Adrenal gland (tissue), 12 donors: Measurements from ENCODE around the gene DPM3. TPM values are rescaled to one million over a fixed set of nuclear protein-coding genes. Genes with fewer than 3 reads are reported as not detected.

ENCODE experiments used
- DNase-seq, 7 donors: peaks; one replicate each; pipeline ENCODE4 v3.0.0-alpha.2; 2019 to 2020
- H3K27ac ChIP-seq, 5 donors: fragments of 200-600 bp; sonication (generic) in 4 of 5; 1 replicate in 3 of 5; 2 replicates in 2 of 5; pipeline versions ENCODE4 v1.5.1 to v1.8.0; 2016 to 2020; ENCODE audit warnings: mild to moderate bottlenecking in 1 of 5
- H3K27me3 ChIP-seq: fragments of 200-600 bp; 2 replicates; pipeline ENCODE4 v1.8.0; 2021
- H3K36me3 ChIP-seq, 2 donors: fragments of 200-600 bp; replicated peaks in 1 of 2; 1 replicate in 1 of 2; 2 replicates in 1 of 2; pipeline versions ENCODE4 v1.5.1 to v1.8.0; 2018 to 2022
- H3K4me1 ChIP-seq, 2 donors: fragments of 200-600 bp; replicated peaks in 1 of 2; 1 replicate in 1 of 2; 2 replicates in 1 of 2; pipeline versions ENCODE4 v1.5.1 to v1.8.0; 2018 to 2021
- H3K4me3 ChIP-seq, 4 donors: fragments of 200-600 bp; sonication (generic) in 3 of 4; one replicate each; pipeline ENCODE4 v1.5.1; 2016 to 2018
- H3K9me3 ChIP-seq, 3 donors: fragments of 200-600 bp; sonication (generic) in 1 of 3; replicated peaks in 1 of 3; 1 replicate in 2 of 3; 2 replicates in 1 of 3; pipeline versions ENCODE4 v1.5.1 to v1.8.0; 2016 to 2021
- CTCF ChIP-seq, 6 experiments: fragments of 450-650 bp in 4 of 6; fragments of 200-600 bp in 2 of 6; sonication (generic) in 1 of 6; IDR thresholded peaks; 1 replicate in 5 of 6; 2 replicates in 1 of 6; pipeline versions ENCODE4 v1.5.1 to v1.8.0; 2016 to 2021; ENCODE audit warnings: antibody characterized with exemption in 6 of 6, mild to moderate bottlenecking in 2 of 6, moderate library complexity in 1 of 6
- POLR2A ChIP-seq, 2 donors: fragments of 450-650 bp; IDR thresholded peaks; one replicate each; pipeline ENCODE4 v1.6.1; 2017; ENCODE audit warnings: antibody characterized with exemption in 2 of 2, mild to moderate bottlenecking in 2 of 2, moderate library complexity in 1 of 2
- WGBS, 4 donors: extraction: QIAGEN DNeasy Blood & Tissue Kit in 2 of 4; methylation state at CpG; one replicate each; pipeline versions ENCODE4 v1.1.5 to v1.1.7; 2013 to 2017; 5-methylcytosine and 5-hydroxymethylcytosine counted together
- intact Hi-C, 2 donors: fragments of 100-400 bp; cut with DNase I; formaldehyde crosslinking; loops; one replicate each; pipeline versions ENCODE4 v1.14.1 to v1.15.0; 2022 to 2023
- polyA plus RNA-seq, 3 donors: library from polyadenylated mRNA; stranded (reverse); fragments of 200-250 nt in 2 of 3; fragments of 350-450 nt in 1 of 3; fragmentation: Illumina TruSeq in 1 of 3; extraction: RNeasy Lipid Tissue Mini Kit (QIAGEN cat#74804) in 1 of 3; gene quantifications; one replicate each; pipeline ENCODE4 v1.2.3, GENCODE V29; 2013 to 2014
- total RNA-seq, 9 donors: library from RNA; depleted of rRNA in 4 of 9; stranded (reverse); fragments of >200 nt in 4 of 9; fragments of 120-200 nt in 1 of 9; fragmentation: NEBNext Ultra II Directional in 1 of 9; extraction: Animal tissue kit (Norgen Biotek cat#: 25700) in 1 of 9; gene quantifications; one replicate each; pipeline versions ENCODE4 v1.1.0 to v1.2.4, GENCODE V29; 2013 to 2023
- donor health status: healthy with polysubstance abuse.
- donor health status: Bipolar disorder and iron deficiency.
- donor health status: DM: yes; HTN: yes; CAD: no.
- donor health status: DM: no; HTN: no; CAD: no.
- donor health status: DM: no; HTN: no; CAD: no.
- donor health status: DM: yes; HTN: yes; CAD: no.

Gene DPM3
- total and polyA plus RNA-seq, 12 donors: 6.8 to 1,427 (median 163) TPM

- Histone ChIP-seq H3K36me3 (no peaks in the 10 kb centered on the region), H3K4me3 (no peak overlapping the region), H3K27me3 (no peaks in the 10 kb centered on the region), H3K27ac (no peak overlapping the region), H3K4me1 (no peaks in the 10 kb centered on the region), H3K9me3 (no peaks in the 10 kb centered on the region)
- intact Hi-C loops: no loop called here
- WGBS, 4 donors: 65 to 85% (median 76%) methylated on average over 5 to 6 of the region's 6 CpGs
- no peak for DNase-seq
- TF ChIP-seq CTCF (IDR thresholded peaks at IDR 0.05) (no peak), POLR2A (IDR thresholded peaks at IDR 0.05) (no peak)
These were observed 33.5 kb downstream of the DPM3 start for GRCh38 chr1:155106862-155107261.

DNA sequence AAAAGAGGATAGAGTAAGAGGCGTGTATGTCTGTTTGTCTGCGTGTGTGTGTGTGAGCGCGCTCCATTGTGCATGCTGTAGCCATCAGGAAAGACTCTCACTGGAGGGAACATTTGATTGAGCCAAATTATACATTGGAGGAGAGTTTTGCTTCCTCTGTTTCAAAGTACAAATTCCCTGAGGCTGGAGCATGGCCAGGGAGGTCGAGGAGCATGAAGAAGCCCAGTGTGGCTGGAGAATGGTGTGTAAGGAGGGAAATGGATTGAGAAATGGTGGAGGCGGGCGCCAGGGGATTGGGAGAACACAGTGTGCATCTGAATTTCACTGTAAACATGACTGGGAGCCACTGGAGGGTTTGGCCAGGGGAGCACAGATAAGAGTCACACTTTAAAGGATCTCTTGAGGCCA, 34.7 kb downstream of the DPM3 start:
- intact Hi-C loops: no loop called here
- peak in 1 of 7 donors; percentile 40 for DNase-seq
- Histone ChIP-seq H3K27me3 (no peaks in the 10 kb centered on the region), H3K4me3 (no peak overlapping the region), H3K27ac (no peak overlapping the region), H3K4me1 (no peaks in the 10 kb centered on the region), H3K36me3 (no peaks in the 10 kb centered on the region), H3K9me3 (no peaks in the 10 kb centered on the region)
- TF ChIP-seq CTCF (IDR thresholded peaks at IDR 0.05): no peak
- TF ChIP-seq POLR2A (IDR thresholded peaks at IDR 0.05): no peak
- 57 to 72% (median 65%) methylated on average over 7 of the region's 7 CpGs for WGBS, 4 donors

DNA sequence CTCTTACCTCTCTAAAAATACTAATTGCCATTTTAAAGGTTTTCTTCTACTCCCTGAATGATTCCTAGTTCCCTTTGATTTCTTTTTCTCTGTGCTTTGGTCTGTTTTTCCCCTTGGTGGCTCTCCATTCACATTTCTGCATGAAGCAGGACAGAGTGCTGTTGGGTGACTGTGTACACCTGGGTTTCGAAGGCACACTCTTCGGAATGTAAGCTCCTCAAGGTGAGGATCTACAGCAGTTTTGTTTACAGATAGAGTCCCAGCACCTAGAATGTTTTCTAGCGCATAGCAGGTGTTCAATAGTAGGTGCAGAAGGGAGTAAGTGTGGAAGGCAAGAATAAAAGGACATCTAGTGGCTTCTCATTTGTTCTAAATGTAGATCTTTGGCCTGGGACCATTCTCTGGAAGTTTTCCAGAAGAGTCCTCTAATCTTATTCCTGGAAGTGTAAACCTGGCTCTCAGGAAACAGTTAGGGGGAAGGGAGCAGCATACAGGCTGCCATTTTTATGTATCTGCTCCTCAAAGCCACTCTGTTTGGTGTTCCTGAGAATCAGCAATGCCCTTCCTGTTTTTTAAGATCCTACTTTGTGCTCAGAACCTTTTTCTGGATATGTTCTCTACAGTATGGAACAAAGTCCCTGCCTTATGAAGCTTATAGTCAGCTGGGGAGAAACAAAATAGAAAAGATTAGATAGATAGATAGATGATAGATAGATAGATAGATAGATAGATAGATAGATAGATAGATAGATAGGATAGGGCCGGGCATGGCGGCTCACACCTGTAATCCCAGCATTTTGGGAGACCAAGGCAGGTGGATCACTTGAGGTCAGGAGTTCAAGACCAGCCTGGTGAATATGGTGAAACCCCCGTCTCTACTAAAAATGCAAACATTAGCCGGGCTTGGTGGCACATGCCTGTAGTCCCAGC, 35.5 kb downstream of the DPM3 start:
- WGBS, 4 donors: 75 to 89% (median 84%) methylated on average over 7 of the region's 7 CpGs
- intact Hi-C loops: no loop called here

GRCh38 chr1:155103325-155103724, 37.0 kb downstream of the DPM3 start:
- H3K4me1 ChIP-seq: no peaks in the 10 kb centered on the region
- H3K4me3 ChIP-seq: no peak overlapping the region
- 49 to 56% (median 52%) methylated on average over 9 of the region's 9 CpGs for WGBS, 4 donors
- TF ChIP-seq CTCF (IDR thresholded peaks at IDR 0.05) (no peak), POLR2A (IDR thresholded peaks at IDR 0.05) (no peak)
- intact Hi-C loops: no loop called here
- DNase-seq: peak in 1 of 7 donors; percentile 43
- H3K9me3 ChIP-seq: no peaks in the 10 kb centered on the region
- no peak overlapping the region for H3K27ac ChIP-seq
- no peaks in the 10 kb centered on the region for H3K27me3 ChIP-seq
- H3K36me3 ChIP-seq: no peaks in the 10 kb centered on the region

More for the DNA sequence above, 35.5 kb downstream of the DPM3 start:
- H3K9me3 ChIP-seq: no peaks in the 10 kb centered on the region
- no peaks in the 10 kb centered on the region for H3K4me1 ChIP-seq
- H3K27ac ChIP-seq: no peak overlapping the region
- no peak overlapping the region for H3K4me3 ChIP-seq
- no peaks in the 10 kb centered on the region for H3K27me3 ChIP-seq
- TF ChIP-seq POLR2A (IDR thresholded peaks at IDR 0.05) (no peak), CTCF (IDR thresholded peaks at IDR 0.05) (no peak)
- no peaks in the 10 kb centered on the region for H3K36me3 ChIP-seq
- DNase-seq: no peak
